Skin epidermis (tissue), 12 donors: Measurements from ENCODE around the gene PCDHGB7.
"Not testable (repeated sequence)": the region's sequence is repeated elsewhere in the genome, so short reads cannot be mapped to it uniquely, and the experiment has no call there.

Experiments used
- H3K27ac ChIP-seq, 21 experiments: fragments of 200-600 bp; sonication (generic) in 11 of 21; one replicate each; pipeline ENCODE4 v1.5.0; 2020; ENCODE audit warnings: mild to moderate bottlenecking in 3 of 21, inconsistent platforms in 2 of 21, moderate library complexity in 2 of 21
- H3K4me3 ChIP-seq, 7 experiments: fragments of 200-600 bp; sonication (generic) in 2 of 7; one replicate each; pipeline ENCODE4 v1.5.0; 2020; ENCODE audit warnings: inconsistent platforms in 2 of 7, mild to moderate bottlenecking in 2 of 7, moderate library complexity in 1 of 7

PCDHGB7 gene

GRCh38 chr5:141417494-141418172, at the start of gene PCDHGB7:
TSS of gene PCDHGB7 (plus strand) at chr5:141417677. CDS start at chr5:141417860, 183 bp downstream.
- Histone ChIP-seq H3K4me3 (peak within 1 kb of the TSS; percentile 16 to 37 (median 25)), H3K27ac (peak within 1 kb of the TSS in 1 of 21 experiments; percentile 12)

DNA sequence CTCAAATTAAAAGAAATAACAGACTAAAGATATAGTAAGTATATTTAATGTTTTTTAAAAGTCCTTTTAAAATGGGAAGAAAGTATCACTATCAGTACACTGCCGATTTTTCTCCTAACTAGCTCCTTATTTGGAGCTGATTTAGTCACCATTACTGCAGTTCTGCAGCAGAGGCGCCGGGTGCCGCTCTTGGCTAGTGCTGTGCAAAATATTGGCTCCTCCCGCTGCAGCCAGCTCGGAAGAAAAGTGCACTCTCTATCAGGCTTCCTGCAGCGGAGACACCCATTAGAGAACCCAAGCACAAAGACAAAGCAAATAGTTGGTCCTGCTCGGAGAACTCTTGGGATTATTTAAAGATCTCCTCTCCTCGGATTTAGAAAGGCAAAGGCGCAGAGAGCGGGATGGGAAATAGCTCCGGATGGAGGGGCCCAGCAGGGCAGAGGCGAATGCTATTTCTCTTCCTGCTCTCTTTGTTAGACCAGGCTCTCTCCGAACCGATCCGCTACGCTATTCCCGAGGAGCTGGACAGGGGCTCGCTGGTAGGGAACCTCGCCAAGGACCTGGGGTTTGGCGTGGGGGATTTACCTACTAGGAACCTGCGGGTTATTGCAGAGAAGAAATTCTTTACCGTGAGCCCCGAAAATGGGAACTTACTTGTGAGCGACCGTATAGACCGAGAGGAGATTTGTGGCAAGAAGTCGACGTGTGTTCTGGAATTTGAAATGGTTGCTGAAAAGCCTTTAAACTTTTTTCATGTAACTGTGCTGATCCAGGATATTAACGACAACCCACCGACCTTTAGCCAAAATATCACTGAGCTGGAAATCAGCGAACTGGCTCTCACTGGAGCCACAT, 47.3 kb upstream of the PCDHGB7 start, which contains the start of gene PCDHGB3:
Gene PCDHGB3 (plus strand): TSS at position 249 of the 855 bp plus-strand sequence. CDS start 153 bp downstream, at position 402.
- H3K4me3 ChIP-seq: peak within 1 kb of the TSS in 1 of 7 experiments; percentile 5
- H3K27ac ChIP-seq: no peak within 1 kb of the TSS

DNA sequence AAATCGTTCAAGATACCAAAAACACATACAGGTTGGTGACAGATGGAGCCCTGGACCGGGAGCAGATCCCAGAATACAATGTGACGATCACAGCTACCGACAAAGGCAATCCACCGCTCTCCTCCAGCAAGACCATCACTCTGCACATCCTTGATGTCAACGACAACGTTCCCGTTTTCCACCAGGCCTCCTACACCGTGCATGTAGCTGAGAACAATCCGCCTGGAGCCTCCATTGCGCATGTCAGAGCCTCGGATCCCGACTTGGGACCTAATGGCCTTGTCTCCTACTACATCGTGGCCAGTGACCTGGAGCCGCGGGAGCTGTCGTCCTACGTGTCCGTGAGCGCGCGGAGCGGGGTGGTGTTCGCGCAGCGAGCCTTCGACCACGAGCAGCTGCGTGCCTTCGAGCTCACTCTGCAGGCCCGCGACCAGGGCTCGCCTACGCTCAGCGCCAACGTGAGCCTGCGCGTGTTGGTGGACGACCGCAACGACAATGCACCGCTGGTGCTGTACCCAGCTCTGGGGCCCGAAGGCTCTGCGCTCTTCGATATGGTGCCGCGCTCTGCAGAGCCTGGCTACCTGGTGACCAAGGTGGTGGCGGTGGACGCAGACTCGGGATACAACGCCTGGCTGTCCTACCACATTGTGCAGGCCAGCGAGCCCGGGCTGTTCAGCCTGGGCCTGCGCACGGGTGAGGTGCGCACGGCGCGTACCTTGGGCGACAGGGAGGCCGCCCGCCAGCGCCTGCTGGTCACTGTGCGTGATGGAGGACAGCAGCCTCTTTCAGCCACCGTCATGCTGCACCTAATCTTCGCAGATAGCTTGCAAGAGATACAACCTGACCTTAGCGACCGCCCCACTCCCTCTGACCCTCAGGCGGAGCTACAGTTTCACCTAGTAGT, 45.7 kb upstream of the PCDHGB7 start:
- no peak overlapping the region for H3K4me3 ChIP-seq

DNA sequence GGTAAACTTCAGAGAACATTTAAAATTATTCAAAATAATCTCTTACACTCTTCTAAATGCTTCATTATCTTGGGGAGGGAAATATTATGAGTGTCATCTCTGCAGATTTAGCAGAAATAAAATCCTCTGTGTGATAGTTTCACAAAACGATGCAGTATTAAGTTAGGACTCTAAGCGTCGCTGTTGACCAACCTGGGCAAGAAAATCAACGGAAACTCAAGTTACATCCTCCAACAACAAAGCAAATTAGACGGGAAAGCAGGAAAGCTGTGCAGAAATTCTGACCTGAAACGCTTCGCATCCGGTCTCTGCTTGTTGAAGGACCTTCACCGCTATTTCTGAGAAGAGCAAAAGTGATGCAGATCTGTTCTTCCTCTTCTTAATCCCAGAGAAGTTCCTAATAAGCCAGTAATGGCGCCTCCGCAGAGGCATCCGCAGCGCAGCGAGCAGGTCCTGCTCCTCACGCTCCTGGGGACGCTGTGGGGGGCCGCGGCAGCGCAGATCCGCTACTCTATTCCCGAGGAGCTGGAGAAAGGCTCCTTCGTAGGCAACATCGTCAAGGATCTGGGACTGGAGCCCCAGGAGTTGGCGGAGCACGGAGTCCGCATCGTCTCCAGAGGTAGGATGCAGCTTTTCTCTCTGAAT, 43.7 kb upstream of the PCDHGB7 start, which contains the start of gene PCDHGA6:
Gene PCDHGA6 (plus strand): TSS at position 219 of the 645 bp plus-strand sequence. CDS start 193 bp downstream, at position 412.
- H3K27ac ChIP-seq: no peak within 1 kb of the TSS
- H3K4me3 ChIP-seq: peak within 1 kb of the TSS in 4 of 7 experiments; percentile 2 to 23 (median 10)

More for the DNA sequence above, 45.7 kb upstream of the PCDHGB7 start:
- H3K27ac ChIP-seq: no peak overlapping the region

GRCh38 chr5:141374627-141375026, 42.9 kb upstream of the PCDHGB7 start:
- Histone ChIP-seq H3K27ac (no peak overlapping the region), H3K4me3 (no peak overlapping the region)

GRCh38 chr5:141375444-141376155, 41.9 kb upstream of the PCDHGB7 start:
- not testable (repeated sequence) for H3K4me3 ChIP-seq, H3K27ac ChIP-seq

DNA sequence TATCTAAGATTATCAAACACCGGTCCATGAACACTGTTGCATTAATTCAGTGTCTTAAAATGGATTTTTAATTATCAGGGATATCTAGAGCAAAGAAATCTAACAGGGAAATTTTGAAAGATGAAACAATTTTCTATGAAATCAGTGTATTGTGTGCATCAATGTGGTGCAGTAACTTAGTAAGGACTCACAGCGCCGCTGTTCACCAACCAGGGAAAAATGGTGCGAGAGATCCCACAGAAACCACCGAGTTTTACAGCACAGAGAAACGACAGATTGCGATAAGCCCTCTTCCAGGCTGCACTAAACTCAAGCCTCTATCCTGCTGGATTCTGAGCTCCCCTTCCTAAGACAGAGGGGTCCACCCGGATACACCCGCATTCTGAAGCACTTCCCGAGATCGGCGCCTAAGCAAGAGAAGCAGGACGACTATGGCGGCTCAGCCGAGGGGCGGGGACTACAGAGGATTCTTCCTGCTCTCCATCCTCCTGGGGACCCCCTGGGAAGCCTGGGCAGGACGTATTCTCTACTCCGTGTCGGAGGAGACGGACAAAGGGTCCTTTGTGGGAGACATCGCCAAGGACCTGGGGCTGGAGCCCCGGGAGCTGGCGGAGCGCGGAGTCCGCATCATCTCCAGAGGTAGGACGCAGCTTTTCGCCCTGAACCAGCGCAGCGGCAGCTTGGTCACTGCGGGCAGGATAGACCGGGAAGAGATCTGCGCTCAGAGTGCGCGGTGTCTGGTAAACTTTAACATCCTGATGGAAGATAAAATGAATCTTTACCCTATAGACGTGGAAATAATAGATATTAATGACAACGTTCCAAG, 34.8 kb upstream of the PCDHGB7 start, which contains the start of gene PCDHGA7:
Gene PCDHGA7 (plus strand): TSS at position 274 of the 826 bp plus-strand sequence. CDS start 158 bp downstream, at position 432.
- H3K4me3 ChIP-seq: peak within 1 kb of the TSS in 4 of 7 experiments; percentile 10 to 30 (median 14)
- no peak within 1 kb of the TSS for H3K27ac ChIP-seq

DNA sequence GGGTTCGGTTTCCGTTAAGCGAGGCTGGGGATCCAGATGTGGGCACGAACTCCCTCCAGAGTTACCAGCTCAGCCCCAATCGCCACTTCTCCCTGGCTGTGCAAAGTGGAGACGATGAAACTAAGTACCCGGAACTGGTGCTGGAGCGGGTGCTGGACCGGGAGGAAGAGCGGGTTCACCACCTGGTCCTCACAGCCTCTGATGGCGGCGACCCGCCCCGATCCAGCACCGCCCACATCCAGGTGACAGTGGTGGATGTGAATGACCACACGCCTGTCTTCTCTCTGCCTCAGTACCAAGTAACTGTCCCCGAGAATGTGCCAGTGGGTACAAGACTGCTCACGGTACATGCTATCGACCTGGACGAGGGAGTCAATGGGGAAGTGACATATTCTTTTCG, 34.1 kb upstream of the PCDHGB7 start:
- Histone ChIP-seq H3K4me3 (peak overlapping the region in 2 of 7 experiments; percentile 10 to 30), H3K27ac (no peak overlapping the region)

GRCh38 chr5:141384471-141385267, 32.8 kb upstream of the PCDHGB7 start:
- H3K27ac ChIP-seq: no peak overlapping the region
- H3K4me3 ChIP-seq: no peak overlapping the region

DNA sequence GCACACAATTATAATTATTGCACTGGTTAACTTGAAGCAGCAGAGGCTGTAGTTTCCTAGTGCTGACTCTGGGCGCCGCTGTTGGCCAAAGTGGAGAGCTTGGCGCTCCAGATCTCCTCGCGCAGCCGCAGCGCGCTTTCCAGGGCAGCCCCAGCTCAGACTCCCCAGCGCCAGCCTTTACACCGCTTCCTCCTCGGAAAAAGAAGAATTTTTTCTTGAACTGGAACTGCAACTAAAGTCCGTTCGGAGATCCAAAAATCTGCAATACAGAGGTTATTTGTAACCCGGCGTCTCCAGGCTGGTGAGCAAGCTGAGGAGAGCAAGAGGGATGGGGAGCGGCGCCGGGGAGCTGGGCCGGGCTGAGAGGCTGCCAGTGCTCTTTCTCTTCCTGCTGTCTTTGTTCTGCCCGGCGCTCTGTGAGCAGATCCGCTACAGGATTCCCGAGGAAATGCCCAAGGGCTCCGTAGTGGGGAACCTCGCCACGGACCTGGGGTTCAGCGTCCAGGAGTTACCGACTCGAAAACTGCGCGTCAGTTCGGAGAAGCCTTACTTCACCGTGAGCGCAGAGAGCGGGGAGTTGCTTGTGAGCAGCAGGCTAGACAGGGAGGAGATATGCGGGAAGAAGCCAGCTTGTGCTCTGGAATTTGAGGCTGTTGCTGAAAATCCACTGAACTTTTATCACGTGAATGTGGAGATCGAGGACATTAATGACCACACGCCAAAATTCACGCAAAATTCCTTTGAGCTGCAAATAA, 29.7 kb upstream of the PCDHGB7 start, which contains the start of gene PCDHGB4:
Gene PCDHGB4 (plus strand): TSS at position 142 of the 755 bp plus-strand sequence. CDS start 187 bp downstream, at position 329.
- not testable (repeated sequence) for H3K27ac ChIP-seq, H3K4me3 ChIP-seq

DNA sequence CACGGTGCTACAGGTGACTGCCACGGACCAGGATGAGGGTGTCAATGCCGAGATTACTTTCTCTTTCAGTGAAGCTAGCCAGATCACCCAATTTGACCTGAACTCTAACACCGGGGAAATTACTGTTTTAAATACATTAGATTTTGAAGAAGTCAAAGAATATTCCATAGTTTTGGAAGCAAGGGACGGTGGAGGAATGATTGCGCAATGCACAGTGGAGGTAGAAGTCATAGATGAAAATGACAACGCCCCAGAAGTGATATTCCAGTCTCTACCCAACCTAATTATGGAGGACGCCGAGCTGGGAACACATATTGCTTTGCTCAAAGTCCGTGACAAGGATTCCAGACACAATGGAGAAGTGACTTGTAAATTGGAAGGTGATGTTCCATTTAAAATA, 28.8 kb upstream of the PCDHGB7 start:
- Histone ChIP-seq H3K27ac (no peak overlapping the region), H3K4me3 (no peak overlapping the region)

GRCh38 chr5:141389153-141390042, 28.1 kb upstream of the PCDHGB7 start:
- H3K4me3 ChIP-seq: no peak overlapping the region
- no peak overlapping the region for H3K27ac ChIP-seq

DNA sequence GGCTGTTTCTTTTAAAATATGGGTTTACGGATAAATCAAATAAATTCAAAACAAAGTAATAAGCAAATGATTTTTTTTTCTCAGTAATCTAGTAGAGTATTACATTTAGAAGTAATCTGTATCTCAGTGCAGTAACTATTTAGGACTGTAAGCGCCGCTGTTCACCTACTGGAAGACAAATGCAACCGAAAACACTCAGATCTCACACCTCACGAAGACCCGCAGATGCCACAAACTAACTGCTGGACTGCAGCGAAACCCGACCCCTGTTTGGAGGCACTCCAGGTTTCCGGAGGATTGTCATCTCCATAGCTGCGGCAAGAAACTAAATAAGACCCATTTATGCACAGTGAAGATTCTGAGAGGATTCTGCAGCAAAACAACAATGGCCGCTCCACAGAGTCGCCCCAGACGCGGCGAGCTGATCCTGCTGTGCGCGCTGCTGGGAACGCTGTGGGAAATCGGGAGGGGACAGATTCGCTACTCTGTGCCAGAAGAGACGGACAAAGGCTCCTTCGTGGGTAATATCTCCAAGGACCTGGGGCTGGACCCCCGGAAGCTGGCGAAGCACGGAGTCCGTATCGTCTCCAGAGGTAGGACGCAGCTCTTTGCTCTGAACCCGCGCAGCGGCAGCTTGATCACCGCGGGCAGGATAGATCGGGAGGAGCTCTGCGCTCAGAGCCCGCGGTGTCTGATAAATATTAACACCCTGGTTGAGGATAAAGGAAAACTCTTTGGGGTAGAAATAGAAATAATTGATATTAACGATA, 24.9 kb upstream of the PCDHGB7 start, which contains the start of gene PCDHGA8:
Gene PCDHGA8 (plus strand): TSS at position 205 of the 770 bp plus-strand sequence. CDS start 181 bp downstream, at position 386.
- no peak within 1 kb of the TSS for H3K27ac ChIP-seq
- no peak within 1 kb of the TSS for H3K4me3 ChIP-seq

GRCh38 chr5:141393267-141393666, 24.2 kb upstream of the PCDHGB7 start:
- H3K4me3 ChIP-seq: no peak overlapping the region

More at GRCh38 chr5:141393267-141393666, 24.2 kb upstream of the PCDHGB7 start:
- no peak overlapping the region for H3K27ac ChIP-seq
